GM12878 (cell line): Measurements from ENCODE around the gene UBASH3A. TPM values are rescaled to one million over a fixed set of nuclear protein-coding genes. Genes with fewer than 3 reads are reported as not detected.
A peak's percentile ranks its signal among the peaks of the same experiment; 100 is the strongest.

Experiments
- CBX3 ChIP-seq: fragments of 200-600 bp; sonication (generic); IDR thresholded peaks from 2 replicates; pipeline ENCODE4 v1.6.1; 2016; ENCODE audit warnings: low read depth, borderline replicate concordance
- CBX5 ChIP-seq: sonication (generic); IDR thresholded peaks from 2 replicates; pipeline ENCODE4 v1.6.1; 2016; ENCODE audit warnings: low read depth, moderate library complexity, mild to moderate bottlenecking, inconsistent platforms
- GABPA ChIP-seq: IDR thresholded peaks from 2 replicates; pipeline ENCODE4 v1.6.1; 2014; ENCODE audit warnings: antibody characterized with exemption, low read depth, mild to moderate bottlenecking, inconsistent platforms
- HDAC2 ChIP-seq: fragments of 200-600 bp; sonication (generic); IDR thresholded peaks from 2 replicates; pipeline ENCODE4 v1.6.1; 2017
- HDAC6 ChIP-seq: fragments of 200-600 bp; sonication (generic); IDR thresholded peaks from one replicate; pipeline ENCODE4 v1.8.0; 2017; ENCODE audit warnings: antibody characterized with exemption; ENCODE audit not compliant: unreplicated experiment
- KDM1A ChIP-seq: fragments of 200-600 bp; sonication (generic); IDR thresholded peaks from 2 replicates; pipeline ENCODE4 v1.6.1; 2016; ENCODE audit warnings: borderline replicate concordance
- MTA2 ChIP-seq: fragments of 450-650 bp; IDR thresholded peaks from 2 replicates; pipeline ENCODE4 v1.6.1; 2016; ENCODE audit warnings: low read depth, mild to moderate bottlenecking, moderate library complexity
- MYC ChIP-seq: IDR thresholded peaks from 2 replicates; pipeline ENCODE4 v1.6.1; 2011; ENCODE audit warnings: mild to moderate bottlenecking, low read length, moderate library complexity, inconsistent platforms; ENCODE audit not compliant: insufficient read depth, insufficient replicate concordance, insufficient read length, severe bottlenecking
- NFYA ChIP-seq: IDR thresholded peaks from 2 replicates; pipeline ENCODE4 v1.6.1; 2011; ENCODE audit warnings: low read depth, mild to moderate bottlenecking, low read length, improper control_type of control experiment, borderline replicate concordance
- NFYB ChIP-seq: IDR thresholded peaks from 2 replicates; pipeline ENCODE4 v1.6.1; 2011; ENCODE audit warnings: low read depth, mild to moderate bottlenecking, low read length, improper control_type of control experiment, moderate library complexity; ENCODE audit not compliant: insufficient read depth
- PAX8 ChIP-seq: fragments of 450-650 bp; IDR thresholded peaks from 2 replicates; pipeline ENCODE4 v1.6.1; 2017; ENCODE audit warnings: mild to moderate bottlenecking, moderate library complexity
- POLR2AphosphoS2 ChIP-seq: IDR thresholded peaks from 2 replicates; pipeline ENCODE4 v1.6.1; 2011; ENCODE audit warnings: low read depth, mild to moderate bottlenecking, low read length, improper control_type of control experiment, moderate library complexity
- RAD21 ChIP-seq: IDR thresholded peaks from 2 replicates; pipeline ENCODE4 v1.6.1; 2011; ENCODE audit warnings: mild to moderate bottlenecking, low read depth, low read length, moderate library complexity; ENCODE audit not compliant: insufficient read depth
- RAD51 ChIP-seq: fragments of 450-650 bp; IDR thresholded peaks from 2 replicates; pipeline ENCODE4 v1.6.1; 2016; ENCODE audit warnings: moderate library complexity, mild to moderate bottlenecking, inconsistent platforms
- SMAD1 ChIP-seq: fragments of 450-650 bp; IDR thresholded peaks from 2 replicates; pipeline ENCODE4 v1.6.1; 2018; ENCODE audit warnings: mild to moderate bottlenecking, low read depth; ENCODE audit not compliant: partially characterized antibody
- SMARCA5 ChIP-seq: fragments of 450-650 bp; IDR thresholded peaks from 2 replicates; pipeline ENCODE4 v1.6.1; 2017; ENCODE audit warnings: mild to moderate bottlenecking
- SREBF1 ChIP-seq: IDR thresholded peaks from 2 replicates; pipeline ENCODE4 v1.6.1; 2012; ENCODE audit warnings: mild to moderate bottlenecking, low read length
- SREBF2 ChIP-seq: IDR thresholded peaks from 2 replicates; pipeline ENCODE4 v1.6.1; 2012; ENCODE audit warnings: mild to moderate bottlenecking, low read length
- ZNF622 ChIP-seq: fragments of 450-650 bp; IDR thresholded peaks from 2 replicates; pipeline ENCODE4 v1.6.1; 2017; ENCODE audit warnings: mild to moderate bottlenecking, inconsistent platforms
- polyA plus RNA-seq, 11 experiments: library from polyadenylated mRNA; depleted of rRNA in 4 of 11; unstranded in 6 of 11; stranded (reverse) in 5 of 11; fragments of >200 nt; fragmentation: Nextera tagmentation in 4 of 11; fragmentation: Illumina TruSeq in 1 of 11; extraction: Ambion mirVana in 4 of 11; extraction: Trizol in 1 of 11; gene quantifications; 1 replicate in 1 of 11; 2 replicates in 10 of 11; pipeline versions ENCODE4 v1.2.1 to v1.2.3, GENCODE V29; 2011 to 2016; ENCODE audit warnings: inconsistent platforms in 2 of 11, missing spikeins in 2 of 11, low read depth in 1 of 11
- total RNA-seq, 4 experiments: library from RNA; depleted of rRNA in 3 of 4; stranded (reverse); fragments of >200 nt in 3 of 4; fragmentation: Illumina TruSeq in 1 of 4; extraction: Trizol in 1 of 4; gene quantifications; 2 replicates each; pipeline versions ENCODE4 v1.2.1 to v1.2.3, GENCODE V29; 2013 to 2021
- TF ChIP-seq, protein P1 (sequence below): IDR thresholded peaks from 2 replicates; pipeline ENCODE4 v1.6.1; 2012; ENCODE audit warnings: low read length, inconsistent platforms
- TF ChIP-seq, protein P2 (sequence below): fragments of 150-350 bp; IDR thresholded peaks from 2 replicates; pipeline ENCODE4 v1.6.1; 2014; ENCODE audit warnings: mild to moderate bottlenecking, low read depth, low read length
- TF ChIP-seq, protein P3 (sequence below): IDR thresholded peaks from 2 replicates; pipeline ENCODE4 v1.6.1; 2011; ENCODE audit warnings: borderline replicate concordance, low read depth, mild to moderate bottlenecking, moderate library complexity, low read length; ENCODE audit not compliant: insufficient read depth, poor library complexity, severe bottlenecking
- TF ChIP-seq, protein P4 (sequence below): IDR thresholded peaks from 2 replicates; pipeline ENCODE4 v1.6.1; 2011; ENCODE audit warnings: low read depth, mild to moderate bottlenecking, low read length, moderate library complexity, borderline replicate concordance; ENCODE audit errors: extremely low read depth

Gene UBASH3A
- total and polyA plus RNA-seq, 10 of the 15 experiments (the other 5 are each of a cell fraction or from before 2014, with no cell fraction given) = 0.04 to 0.39 (median 0.23) TPM; not detected in 1

DNA sequence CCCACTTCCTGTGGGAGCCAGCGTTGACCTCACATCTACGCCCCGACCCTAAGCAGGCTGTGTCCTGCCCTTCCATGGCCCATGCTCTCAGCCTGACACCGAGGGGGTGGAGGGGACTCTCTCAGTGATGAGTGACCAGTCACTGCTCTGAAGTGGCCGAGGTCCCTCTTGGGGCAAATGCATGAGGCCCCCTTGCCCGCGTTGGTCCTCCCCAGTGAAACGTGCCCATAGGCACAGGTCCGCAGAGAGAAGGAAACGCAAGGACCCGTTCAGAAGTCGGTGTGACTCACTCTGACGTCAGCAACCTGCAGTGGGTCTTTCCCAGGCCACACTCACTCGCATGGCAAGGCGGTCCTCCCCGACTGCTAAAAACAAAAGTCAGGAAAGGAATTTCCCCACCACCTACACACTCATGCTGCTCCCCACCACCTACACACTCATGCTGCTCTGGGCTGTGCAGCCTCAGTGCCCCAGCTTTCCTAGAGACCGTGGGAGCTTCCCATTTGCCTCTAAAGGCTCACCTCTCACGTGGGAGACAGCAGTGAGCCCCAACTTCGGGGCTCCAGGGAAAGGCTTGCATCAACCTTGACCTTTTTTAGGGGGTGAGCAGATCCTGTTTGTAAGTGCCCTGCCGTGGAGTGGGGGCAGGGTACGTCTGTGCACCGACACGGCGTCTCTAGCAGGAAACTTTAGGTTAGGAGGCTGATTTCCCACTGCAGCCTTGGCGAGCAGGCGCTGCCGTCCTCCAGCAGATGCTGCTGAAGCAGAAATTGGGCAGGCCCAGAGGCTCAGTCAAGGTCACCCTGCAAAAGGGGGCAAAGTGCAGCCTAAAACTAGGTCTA is 11.4 kb downstream of the UBASH3A start (continued):
- TF ChIP-seq, protein P1, sequence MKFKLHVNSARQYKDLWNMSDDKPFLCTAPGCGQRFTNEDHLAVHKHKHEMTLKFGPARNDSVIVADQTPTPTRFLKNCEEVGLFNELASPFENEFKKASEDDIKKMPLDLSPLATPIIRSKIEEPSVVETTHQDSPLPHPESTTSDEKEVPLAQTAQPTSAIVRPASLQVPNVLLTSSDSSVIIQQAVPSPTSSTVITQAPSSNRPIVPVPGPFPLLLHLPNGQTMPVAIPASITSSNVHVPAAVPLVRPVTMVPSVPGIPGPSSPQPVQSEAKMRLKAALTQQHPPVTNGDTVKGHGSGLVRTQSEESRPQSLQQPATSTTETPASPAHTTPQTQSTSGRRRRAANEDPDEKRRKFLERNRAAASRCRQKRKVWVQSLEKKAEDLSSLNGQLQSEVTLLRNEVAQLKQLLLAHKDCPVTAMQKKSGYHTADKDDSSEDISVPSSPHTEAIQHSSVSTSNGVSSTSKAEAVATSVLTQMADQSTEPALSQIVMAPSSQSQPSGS = no peak
- no peak for TF ChIP-seq GABPA
- TF ChIP-seq RAD51 = peak; percentile 51; the same call in 1 of the 2 replicates
- TF ChIP-seq CBX3 = no peak
- TF ChIP-seq PAX8 = no peak
- TF ChIP-seq MYC = peak; percentile 63
- no peak for TF ChIP-seq HDAC2
- no peak for TF ChIP-seq NFYB
- peak; percentile 89 for TF ChIP-seq MTA2
- TF ChIP-seq, protein P2, sequence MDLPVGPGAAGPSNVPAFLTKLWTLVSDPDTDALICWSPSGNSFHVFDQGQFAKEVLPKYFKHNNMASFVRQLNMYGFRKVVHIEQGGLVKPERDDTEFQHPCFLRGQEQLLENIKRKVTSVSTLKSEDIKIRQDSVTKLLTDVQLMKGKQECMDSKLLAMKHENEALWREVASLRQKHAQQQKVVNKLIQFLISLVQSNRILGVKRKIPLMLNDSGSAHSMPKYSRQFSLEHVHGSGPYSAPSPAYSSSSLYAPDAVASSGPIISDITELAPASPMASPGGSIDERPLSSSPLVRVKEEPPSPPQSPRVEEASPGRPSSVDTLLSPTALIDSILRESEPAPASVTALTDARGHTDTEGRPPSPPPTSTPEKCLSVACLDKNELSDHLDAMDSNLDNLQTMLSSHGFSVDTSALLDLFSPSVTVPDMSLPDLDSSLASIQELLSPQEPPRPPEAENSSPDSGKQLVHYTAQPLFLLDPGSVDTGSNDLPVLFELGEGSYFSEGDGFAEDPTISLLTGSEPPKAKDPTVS = 0 out of 2 replicates have a peak, but pooled peaks have one; percentile 3
- peak; percentile 45; the same call in 1 of the 2 replicates for TF ChIP-seq SMARCA5
- no peak for TF ChIP-seq SREBF1
- TF ChIP-seq HDAC6 = no peak
- TF ChIP-seq CBX5 = no peak
- TF ChIP-seq, protein P3, sequence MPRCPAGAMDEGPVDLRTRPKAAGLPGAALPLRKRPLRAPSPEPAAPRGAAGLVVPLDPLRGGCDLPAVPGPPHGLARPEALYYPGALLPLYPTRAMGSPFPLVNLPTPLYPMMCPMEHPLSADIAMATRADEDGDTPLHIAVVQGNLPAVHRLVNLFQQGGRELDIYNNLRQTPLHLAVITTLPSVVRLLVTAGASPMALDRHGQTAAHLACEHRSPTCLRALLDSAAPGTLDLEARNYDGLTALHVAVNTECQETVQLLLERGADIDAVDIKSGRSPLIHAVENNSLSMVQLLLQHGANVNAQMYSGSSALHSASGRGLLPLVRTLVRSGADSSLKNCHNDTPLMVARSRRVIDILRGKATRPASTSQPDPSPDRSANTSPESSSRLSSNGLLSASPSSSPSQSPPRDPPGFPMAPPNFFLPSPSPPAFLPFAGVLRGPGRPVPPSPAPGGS = peak; percentile 99
- no peak for TF ChIP-seq ZNF622
- TF ChIP-seq, protein P4, sequence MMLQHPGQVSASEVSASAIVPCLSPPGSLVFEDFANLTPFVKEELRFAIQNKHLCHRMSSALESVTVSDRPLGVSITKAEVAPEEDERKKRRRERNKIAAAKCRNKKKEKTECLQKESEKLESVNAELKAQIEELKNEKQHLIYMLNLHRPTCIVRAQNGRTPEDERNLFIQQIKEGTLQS = peak; percentile 24; the same call in 1 of the 2 replicates
- peak; percentile 18; the same call in 1 of the 2 replicates for TF ChIP-seq RAD21
- TF ChIP-seq SREBF2 = no peak
- TF ChIP-seq SMAD1 = peak; percentile 83
- TF ChIP-seq KDM1A = no peak
- TF ChIP-seq NFYA = no peak
- TF ChIP-seq POLR2AphosphoS2 = no peak
